NCI-H345 treated with DMSO at 0.1 percent for 48 hours (cell line): ENCODE results near the gene ADK.
A peak's percentile ranks its signal among the peaks of the same experiment; 100 is the strongest.
"Not testable (repeated sequence)": the region's sequence is repeated elsewhere in the genome, so short reads cannot be mapped to it uniquely, and the experiment has no call there.

Source experiments
- DNase-seq: peaks from one replicate; lab custom pipeline; 2025; ENCODE audit not compliant: unreplicated experiment; lab: John Stamatoyannopoulos, UW

The ADK gene

GRCh38 chr10:74150990-74151878, at the start of gene ADK:
TSS of gene ADK (plus strand) at chr10:74151221. CDS start at chr10:74151279, 58 bp downstream.
- DNase-seq: peak; percentile 93

- no peak for DNase-seq
Observed at GRCh38 chr10:74103560-74104258, 47.3 kb upstream of the ADK start.

GRCh38 chr10:74104480-74104879, 46.5 kb upstream of the ADK start:
- DNase-seq: no peak

- DNase-seq: no peak
Observed at GRCh38 chr10:74104996-74105395, 46.0 kb upstream of the ADK start.

GRCh38 chr10:74107391-74107790, 43.6 kb upstream of the ADK start:
- no peak for DNase-seq

GRCh38 chr10:74109452-74109851, 41.6 kb upstream of the ADK start:
- no peak for DNase-seq

- no peak for DNase-seq
Observed at GRCh38 chr10:74110120-74110519, 40.9 kb upstream of the ADK start.

- DNase-seq: no peak
Observed at GRCh38 chr10:74111799-74112198, 39.2 kb upstream of the ADK start.

GRCh38 chr10:74113546-74113945, 37.5 kb upstream of the ADK start:
- no peak for DNase-seq

GRCh38 chr10:74114041-74114448, 37.0 kb upstream of the ADK start:
- DNase-seq: no peak

GRCh38 chr10:74117738-74118137, 33.3 kb upstream of the ADK start:
- DNase-seq: no peak

- no peak for DNase-seq
Observed at GRCh38 chr10:74118804-74119203, 32.2 kb upstream of the ADK start.

GRCh38 chr10:74120911-74121310, 30.1 kb upstream of the ADK start:
- DNase-seq: no peak

GRCh38 chr10:74121368-74121767, 29.7 kb upstream of the ADK start:
- DNase-seq: no peak

- DNase-seq: no peak
Observed at GRCh38 chr10:74122060-74122459, 29.0 kb upstream of the ADK start.

GRCh38 chr10:74123081-74123480, 27.9 kb upstream of the ADK start:
- DNase-seq: no peak

- DNase-seq: no peak
Observed at GRCh38 chr10:74133923-74134820, 16.8 kb upstream of the ADK start.

- DNase-seq: no peak
Observed at GRCh38 chr10:74135452-74135851, 15.6 kb upstream of the ADK start.

- DNase-seq: no peak
Observed at GRCh38 chr10:74137992-74138391, 13.0 kb upstream of the ADK start.

GRCh38 chr10:74138596-74138995, 12.4 kb upstream of the ADK start:
- not testable (repeated sequence) for DNase-seq

- DNase-seq: no peak
Observed at GRCh38 chr10:74139981-74140380, 11.0 kb upstream of the ADK start.
